HG03565 (cell line): ENCODE data around the gene XIRP2.

Source experiments
- ATAC-seq: cut with Tn5 transposase; IDR thresholded peaks from one replicate; pipeline ENCODE4 v1.9.1; 2021; ENCODE audit warnings: mild to moderate bottlenecking, moderate library complexity; ENCODE audit not compliant: unreplicated experiment

XIRP2 gene

GRCh38 chr2:167275046-167275445 is 386.8 kb downstream of the XIRP2 start:
- ATAC-seq: no peak

DNA sequence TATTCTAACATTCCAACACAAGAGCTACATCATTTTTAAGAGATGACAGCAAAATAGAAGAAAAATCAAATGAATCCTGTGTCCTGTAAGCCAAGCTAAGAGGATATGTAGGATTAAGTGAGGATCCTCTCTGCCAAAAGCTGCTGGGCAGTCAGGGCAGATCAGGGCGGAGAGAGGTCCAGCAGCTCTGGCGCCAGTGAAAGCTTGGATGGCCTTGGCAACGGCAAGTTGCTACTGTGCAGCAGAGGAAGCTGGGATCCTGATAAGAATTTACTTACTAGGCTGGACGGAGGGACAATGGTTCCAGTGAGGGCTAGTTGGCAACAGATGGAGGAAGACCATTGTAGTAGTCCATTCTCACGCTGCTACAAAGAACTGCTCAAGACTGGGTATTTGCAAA is 391.5 kb downstream of the XIRP2 start:
- ATAC-seq: no peak

DNA sequence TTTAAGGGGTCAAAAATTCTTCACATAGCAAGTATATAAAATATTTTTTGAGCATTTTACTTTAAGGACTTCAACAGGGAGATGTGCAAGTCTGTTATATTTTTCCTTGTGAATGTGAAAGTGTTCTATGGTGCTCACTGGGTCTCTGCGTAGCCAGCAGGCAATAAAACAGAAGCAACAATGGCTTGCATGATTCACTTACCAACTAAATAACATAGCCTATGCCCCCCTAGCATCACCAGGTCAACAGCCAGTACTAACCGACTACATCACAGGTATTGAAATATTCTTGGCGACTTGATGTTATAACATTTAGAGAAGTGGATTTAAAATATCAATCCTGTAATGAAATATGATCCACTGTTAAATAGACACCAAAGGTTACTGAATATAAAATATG is 398.9 kb downstream of the XIRP2 start:
- no peak for ATAC-seq

DNA sequence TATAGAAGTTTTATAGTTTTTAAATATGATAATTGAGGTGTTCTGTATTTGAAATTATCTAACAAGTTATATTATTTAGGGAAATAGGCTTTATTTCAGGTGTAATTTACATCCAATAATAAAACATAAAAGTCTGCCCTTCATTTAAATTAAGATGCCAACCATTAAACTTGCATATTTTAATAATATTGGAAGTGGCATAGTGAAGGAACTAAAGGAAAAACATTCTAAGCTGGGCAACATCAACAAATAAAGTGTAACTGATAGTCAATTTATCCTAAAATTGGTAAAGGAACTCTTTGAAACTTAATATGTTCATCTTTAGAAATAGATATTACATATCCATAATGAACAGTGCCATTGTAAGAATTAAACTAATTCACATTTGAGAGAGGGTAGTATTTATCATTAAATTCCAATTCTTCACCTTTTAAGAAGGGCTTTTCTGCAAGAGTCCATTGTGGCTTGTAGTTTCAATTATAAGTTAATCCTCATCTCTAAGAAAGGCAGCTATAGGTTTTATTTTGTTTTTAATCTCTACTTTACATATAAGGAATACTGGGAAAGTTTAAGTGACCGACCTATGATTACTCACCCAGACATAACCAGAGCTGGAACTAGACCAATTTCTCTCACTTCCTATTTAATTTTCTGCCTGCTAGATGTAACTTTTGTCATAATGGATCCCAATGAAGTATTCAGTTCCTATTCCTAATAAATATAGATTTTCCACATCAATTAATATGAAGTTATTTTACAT is 401.6 kb downstream of the XIRP2 start:
- ATAC-seq: no peak

DNA sequence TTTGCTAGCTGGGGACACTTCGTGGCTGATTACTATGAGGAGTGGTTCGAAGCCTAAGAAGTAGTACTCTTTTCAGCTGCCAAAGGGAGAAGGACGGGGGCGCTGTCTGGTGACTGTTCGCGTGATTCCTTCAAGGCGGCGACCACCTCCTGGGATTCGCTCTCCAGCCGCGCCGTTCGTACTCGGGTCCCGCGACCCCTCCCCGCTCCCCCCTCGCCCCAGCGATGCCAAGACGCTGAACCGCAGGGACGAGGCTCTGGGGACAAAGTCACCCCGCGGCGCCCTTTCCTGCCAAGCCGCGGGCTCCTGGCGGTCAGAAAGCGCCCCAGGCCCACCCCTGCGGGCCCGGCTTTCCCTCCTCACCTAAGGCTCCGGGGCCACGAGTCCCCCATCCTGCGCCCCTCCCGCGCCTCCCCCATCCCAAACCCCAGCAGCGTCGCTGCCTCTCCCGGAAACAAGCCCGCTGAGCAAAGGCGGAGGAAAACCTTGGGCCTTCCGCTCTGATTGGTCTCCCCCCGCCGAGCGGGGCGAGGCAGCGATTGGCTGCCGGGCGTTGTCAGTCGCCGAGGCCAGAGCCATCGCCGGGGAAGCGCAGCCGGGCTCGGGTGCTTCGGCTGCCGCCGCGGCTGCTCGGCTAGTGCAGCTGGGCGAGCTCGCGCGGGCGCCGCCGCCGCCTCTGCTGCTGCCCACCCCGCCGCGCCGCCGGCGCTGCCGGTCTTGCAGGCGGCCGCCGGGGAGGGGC is 404.3 kb downstream of the XIRP2 start, which contains the start of gene B3GALT1:
TSS of gene B3GALT1 (plus strand) at position 572 of the 742 bp plus-strand sequence.
- peak; percentile 99 for ATAC-seq

- ATAC-seq: no peak
Measured at GRCh38 chr2:167293172-167293781, 405.0 kb downstream of the XIRP2 start.

GRCh38 chr2:167293943-167294775 is 405.9 kb downstream of the XIRP2 start:
- ATAC-seq: no peak

DNA sequence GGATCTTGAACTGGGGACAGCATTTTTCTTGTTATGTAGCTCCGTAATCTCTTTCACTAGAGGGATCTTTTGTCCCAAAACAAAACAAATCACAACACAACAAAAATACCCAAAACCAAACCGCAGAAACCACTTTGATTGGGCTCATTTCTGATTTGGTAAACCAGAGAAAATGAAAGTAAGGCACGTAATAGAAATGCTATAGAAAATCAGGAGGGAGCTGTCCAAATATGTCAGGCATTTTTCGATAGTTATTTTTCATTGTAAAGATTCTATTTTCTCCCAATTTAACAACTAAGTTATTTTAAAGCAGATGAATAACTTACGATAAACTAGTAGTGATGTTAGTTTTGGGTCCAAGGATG is 406.5 kb downstream of the XIRP2 start:
- ATAC-seq: no peak

- ATAC-seq: no peak
Measured at GRCh38 chr2:167297292-167297691, 409.0 kb downstream of the XIRP2 start.

DNA sequence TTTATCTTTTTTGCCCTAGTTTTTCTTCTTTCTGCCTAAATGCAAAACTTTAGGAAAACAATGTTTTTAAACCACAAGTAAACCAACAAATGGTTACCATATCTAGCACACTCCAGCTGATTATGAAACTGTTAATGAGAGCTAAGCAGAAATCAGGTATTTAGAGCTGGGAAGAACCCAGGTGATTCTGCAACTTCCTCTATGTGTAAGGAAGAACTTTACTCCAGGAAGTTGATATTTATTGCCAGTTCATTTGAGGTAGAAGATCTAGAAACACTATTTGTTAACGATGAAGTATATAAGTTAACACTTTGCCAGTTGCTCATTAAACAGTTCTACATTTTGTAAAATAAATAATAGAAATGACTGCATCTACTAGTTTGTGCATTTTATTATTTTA is 409.7 kb downstream of the XIRP2 start:
- ATAC-seq: no peak
